Measurements from ENCODE around the gene DDAH1.

DNA sequence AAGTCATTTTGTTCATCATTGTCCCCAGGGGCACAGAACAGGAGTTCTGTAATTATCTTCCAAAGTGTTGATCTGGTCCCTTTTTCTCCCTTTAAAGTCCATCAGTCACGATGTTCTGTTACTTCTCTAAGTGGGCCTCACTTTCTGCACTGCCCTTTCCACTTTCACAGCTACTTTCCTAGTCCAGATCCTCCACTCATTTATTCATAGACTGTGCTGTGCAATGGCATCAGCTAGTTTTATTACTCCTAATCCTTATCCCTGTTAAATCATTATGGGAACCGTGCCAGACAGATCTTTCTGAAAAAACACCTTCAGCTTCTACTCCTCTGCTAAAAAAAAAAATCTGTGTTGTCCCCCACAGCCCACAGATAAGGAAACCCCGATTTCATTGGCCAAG, 124.5 kb downstream of the DDAH1 start:
- TF ChIP-seq POLR2A (IDR thresholded peaks at IDR 0.05; ENCODE audit: low read depth, low read length) = no peak
- TF ChIP-seq POLR2AphosphoS5 (IDR thresholded peaks at IDR 0.05; ENCODE audit: low read depth, low read length) = no peak
- no peak for TF ChIP-seq TAF1 (IDR thresholded peaks at IDR 0.05; ENCODE audit: low read depth, low read length)
- TF ChIP-seq POU2F2 (IDR thresholded peaks at IDR 0.05; ENCODE audit: low read depth, low read length) = no peak

Measured in GM12891 (cell line).